Astrocyte (in vitro differentiated cells and primary cell): ENCODE results near the gene FAM200C.

Source experiments
- CTCF ChIP-seq: IDR thresholded peaks from 2 replicates; pipeline ENCODE4 v1.5.1; 2011; ENCODE audit warnings: low read depth, mild to moderate bottlenecking, inconsistent platforms, low read length, moderate library complexity; ENCODE audit not compliant: insufficient read depth
- EZH2 ChIP-seq: IDR thresholded peaks from 2 replicates; pipeline ENCODE4 v1.6.1; 2012; ENCODE audit warnings: mild to moderate bottlenecking, low read length, inconsistent platforms; ENCODE audit not compliant: insufficient read depth

DNA sequence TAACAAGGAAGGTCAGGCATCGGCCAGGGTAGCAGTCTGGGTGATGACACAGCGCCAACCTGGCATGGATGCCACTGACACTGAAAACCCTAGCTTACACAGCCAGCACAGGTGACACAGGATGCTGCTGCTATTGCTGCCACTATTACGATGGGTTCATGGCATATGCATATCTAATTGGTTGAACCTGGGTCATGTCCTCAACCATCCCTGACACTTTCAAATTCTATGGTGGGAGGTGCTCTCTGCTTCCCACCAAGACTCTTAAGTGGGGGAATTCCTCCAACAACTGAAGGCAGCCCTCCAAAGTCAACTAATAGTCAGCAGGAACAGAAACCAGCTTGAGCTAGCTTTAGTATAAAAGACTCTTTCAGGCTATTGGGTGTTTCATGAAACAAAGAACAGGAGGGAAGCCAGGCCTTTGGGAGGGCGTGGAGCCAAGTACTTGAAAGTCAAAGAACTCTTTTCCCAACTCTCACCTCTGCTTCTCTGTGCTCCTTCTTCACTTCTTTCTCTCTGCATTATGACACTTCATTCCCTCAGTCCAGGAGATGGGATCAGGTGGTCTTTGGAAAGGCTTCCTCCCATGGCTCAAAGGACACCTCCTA is 43.1 kb upstream of the FAM200C start:
- TF ChIP-seq EZH2: no peak
- TF ChIP-seq CTCF: no peak
